Stimulated activated CD8-positive, alpha-beta memory T cell treated with anti-CD3 and anti-CD28 coated beads, Interleukin-2, amount 100 ng/mL, for 48 hours (primary cell): ENCODE results near the gene MIA2.

Source experiments
- DNase-seq, 2 donors: peaks; one replicate each; pipeline ENCODE4 v3.0.0-alpha.2; 2020; ENCODE audit warnings: low read depth in 2 of 2

MIA2 gene

GRCh38 chr14:39433452-39433813 is 199.7 kb downstream of the MIA2 start:
- DNase-seq: no peak

- no peak for DNase-seq
Observed at GRCh38 chr14:39434401-39434800, 200.7 kb downstream of the MIA2 start.

GRCh38 chr14:39435241-39435640 is 201.5 kb downstream of the MIA2 start:
- DNase-seq: no peak
